GM03348 (cell line): ENCODE measurements around the gene HIF1A.
A peak's percentile ranks its signal among the peaks of the same experiment; 100 is the strongest.

Source experiments
- DNase-seq: peaks from one replicate; pipeline ENCODE4 v3.0.0; 2012; ENCODE audit warnings: low spot score

The HIF1A gene

DNA sequence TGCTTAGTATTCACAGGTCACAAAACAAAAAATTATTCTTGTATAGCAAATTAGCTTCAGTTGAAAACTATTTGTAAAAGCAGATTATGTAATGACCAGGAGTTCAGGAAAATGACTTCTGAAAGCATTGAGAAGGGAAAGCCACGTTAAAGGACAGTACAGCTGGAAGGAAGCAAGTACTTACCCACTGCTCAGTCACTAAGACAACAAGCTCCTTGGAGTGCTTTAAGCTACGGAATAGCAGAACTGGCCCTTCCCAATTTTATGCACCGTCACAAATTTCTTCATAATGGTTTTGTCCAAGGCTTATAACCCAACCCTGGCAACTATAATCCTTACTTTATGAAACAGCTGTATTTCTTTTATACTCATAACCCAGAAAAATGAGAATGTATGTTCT, 54.0 kb downstream of the HIF1A start:
- no peak for DNase-seq

GRCh38 chr14:61749867-61750266, 54.6 kb downstream of the HIF1A start:
- no peak for DNase-seq

- peak; percentile 87 for DNase-seq
Observed at GRCh38 chr14:61750708-61751474, 55.6 kb downstream of the HIF1A start.

- DNase-seq, result no peak
Observed at GRCh38 chr14:61751475-61751989, 56.2 kb downstream of the HIF1A start.

DNA sequence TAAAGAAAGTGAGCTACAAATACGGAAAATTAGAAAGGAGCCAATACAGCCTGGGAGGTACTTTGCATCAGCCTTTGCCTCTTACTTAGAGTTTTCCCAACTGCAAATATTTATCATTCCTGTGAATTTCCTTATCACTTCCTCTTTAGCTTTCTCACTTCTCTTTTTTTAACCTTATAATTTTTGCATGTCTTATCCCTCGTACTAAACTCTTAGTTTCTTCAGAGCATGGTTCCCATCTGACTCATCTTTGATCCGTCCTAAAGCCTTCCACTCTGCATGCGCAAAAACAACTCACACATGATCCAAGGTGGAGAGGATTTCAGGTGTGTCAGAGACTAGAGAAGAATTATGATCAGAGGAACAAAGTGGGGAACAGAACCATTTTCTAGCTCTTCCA, 57.3 kb downstream of the HIF1A start:
- peak; percentile 11 for DNase-seq

DNA sequence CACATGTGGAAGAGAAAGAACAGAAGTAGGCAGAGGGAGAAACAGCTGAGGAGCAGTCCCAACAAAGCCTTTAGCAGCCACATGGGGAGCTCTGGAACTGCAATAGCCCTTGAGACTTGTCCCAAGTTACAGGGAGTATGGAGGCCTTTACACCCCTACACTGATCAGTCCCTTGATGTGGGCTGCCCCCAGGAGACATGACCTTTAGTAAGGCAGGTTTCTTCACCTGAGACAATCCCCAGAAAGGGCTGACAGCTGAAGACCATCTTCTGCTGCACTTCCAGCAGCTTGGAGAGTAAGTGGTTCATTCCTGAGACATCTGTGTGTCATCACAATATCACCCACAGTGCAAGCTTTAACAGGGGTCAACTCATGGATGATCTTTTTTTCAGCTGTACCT, 58.3 kb downstream of the HIF1A start:
- DNase-seq, result no peak

GRCh38 chr14:61754627-61755381, 59.5 kb downstream of the HIF1A start:
- peak; percentile 29 for DNase-seq

DNA sequence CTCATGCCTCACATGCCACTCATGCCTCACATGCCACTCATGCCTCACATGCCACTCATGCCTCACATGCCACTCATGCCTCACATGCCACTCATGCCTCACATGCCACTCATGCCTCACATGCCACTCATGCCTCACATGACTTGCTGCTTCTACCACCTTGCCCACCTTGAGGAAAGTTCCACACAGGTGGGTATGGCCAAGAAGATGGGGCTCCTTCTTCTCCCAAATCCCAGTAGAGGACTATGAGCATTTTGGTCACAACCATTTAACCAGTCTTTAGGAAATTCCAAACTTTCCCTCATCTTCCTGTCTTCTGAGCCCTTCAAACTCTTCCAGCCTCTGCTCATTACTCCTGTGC, 60.0 kb downstream of the HIF1A start:
- peak; percentile 20 for DNase-seq

DNA sequence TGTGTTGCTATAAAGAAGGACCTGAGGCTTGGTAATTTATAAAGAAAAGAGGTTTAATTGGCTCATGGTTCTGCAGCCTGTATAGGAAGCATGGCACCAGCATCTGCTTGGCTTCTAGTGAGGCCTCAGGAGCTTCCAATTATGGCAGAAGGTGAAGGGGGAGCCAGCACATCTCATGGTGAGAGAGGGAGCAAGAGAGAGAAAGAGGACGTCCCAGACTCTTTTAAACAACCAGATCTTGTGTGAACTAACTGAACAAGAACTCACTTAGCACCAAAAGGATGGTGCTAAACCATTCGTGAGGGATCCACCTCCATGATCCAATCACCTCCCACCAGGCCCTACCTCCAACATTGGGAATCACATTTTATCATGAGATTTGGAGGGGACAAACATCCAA, 60.8 kb downstream of the HIF1A start:
- DNase-seq, result no peak

DNA sequence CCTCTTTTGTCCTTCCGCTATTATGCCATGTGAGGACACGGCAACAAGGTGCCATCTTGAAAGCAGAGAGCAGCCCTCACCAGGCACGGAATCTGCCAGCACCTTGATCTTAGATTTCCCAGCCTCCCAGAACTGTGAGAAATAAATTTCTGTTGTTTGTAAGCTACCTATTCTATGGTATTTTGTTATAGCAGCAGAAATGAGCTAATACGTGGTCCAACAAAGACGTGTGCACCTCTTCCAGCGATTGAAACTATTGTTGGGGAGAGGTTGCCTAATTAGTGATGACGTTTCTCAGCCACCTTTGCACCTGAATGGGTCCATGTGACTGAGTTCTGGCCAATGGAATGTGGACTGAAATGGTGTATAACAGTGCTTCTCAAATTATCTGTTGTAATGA, 64.6 kb downstream of the HIF1A start:
- no peak for DNase-seq

DNA sequence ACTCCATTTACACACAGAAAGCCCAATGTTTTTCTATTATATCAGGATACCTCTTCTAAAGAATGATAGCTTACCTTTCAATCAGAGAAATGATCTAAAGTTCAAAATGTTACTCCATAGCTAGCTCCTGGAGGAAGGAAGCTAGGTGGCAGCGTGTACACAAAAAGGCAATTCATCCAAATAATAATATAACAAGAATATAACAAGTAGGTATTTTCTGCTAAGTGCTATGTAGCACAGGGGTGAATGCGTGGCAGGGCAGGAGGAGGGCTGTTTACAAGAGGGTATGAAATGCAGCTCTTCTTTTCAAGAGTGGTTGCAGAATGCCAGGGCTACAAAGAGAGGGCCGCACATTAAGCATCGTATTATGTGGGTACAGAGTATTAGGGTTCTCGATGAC, 66.2 kb downstream of the HIF1A start:
- no peak for DNase-seq

DNA sequence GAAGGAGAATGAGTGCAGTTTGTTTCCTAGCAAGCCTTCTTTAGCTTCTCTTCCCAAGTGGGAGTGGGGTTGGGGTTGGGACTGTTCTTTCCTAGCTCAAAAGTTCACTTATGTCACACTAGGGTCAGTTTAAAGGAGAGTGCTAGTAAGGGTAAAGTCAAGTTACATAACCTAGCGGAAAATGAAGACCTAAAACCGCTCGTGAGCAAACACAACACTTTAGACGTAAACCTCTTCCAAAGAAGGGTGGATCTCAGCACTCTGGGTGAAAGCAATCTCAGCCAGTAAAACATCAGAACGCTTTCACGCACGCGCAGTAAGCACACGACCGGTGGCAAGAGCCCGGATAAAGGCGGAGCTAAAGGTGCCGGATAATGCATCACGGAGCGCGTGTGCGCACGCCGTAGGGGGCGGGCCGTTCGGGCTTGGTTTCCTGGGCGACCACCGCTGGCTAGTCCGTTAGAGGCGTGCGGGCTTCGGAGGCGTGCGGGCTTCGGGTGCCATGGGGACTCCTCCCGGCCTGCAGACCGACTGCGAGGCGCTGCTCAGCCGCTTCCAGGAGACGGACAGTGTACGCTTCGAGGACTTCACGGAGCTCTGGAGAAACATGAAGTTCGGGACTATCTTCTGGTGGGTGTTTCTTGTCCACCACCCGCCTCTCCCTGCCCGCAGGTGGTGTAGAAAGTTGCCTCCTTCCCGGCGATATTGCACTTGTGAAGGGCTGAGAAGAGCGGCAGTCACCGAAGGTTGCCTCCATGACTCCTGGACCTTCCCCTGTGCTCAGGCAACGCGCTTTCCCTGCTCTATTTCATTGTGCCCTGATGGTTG, 66.9 kb downstream of the HIF1A start, which contains the start of gene SNAPC1:
TSS of gene SNAPC1 (plus strand) at position 462 of the 828 bp plus-strand sequence. CDS start at position 503, 41 bp downstream.
- peak; percentile 98 for DNase-seq

GRCh38 chr14:61764342-61765122, 69.2 kb downstream of the HIF1A start:
- DNase-seq, result no peak

DNA sequence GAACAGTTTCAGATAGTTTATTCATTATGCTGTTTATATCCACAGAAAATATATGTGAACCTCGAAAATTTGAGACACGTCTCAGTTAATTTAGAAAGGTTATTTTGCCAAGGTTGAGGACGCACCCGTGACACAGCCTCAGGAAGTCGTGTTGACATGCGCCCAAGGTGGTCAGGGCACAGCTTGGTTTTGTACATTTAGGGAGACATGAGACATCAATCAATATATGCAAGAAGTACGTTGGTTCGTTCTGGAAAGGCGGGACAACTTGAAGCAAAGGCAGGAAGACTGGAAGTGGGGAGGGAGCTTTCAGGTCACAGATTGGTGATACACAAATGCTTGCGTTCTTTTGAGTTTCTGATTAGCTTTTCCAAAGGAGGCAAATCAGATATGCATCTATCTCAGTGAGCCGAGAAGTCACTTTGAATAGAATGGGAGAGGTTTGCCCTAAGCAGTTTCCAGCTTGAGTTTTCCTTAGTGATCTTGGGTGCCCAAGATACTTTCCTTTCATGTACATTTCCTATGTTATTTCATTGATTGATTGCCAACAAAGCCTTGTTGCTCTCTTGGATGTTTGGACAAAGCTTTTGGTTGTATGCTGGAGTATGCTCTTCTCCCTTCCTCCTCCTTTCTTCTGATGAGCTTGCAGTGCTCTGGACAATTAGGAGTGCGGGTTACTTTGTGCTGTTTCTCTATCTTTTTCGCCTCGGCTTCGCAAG, 70.1 kb downstream of the HIF1A start:
- no peak for DNase-seq

- DNase-seq, result no peak
Observed at GRCh38 chr14:61766151-61766550, 70.8 kb downstream of the HIF1A start.

DNA sequence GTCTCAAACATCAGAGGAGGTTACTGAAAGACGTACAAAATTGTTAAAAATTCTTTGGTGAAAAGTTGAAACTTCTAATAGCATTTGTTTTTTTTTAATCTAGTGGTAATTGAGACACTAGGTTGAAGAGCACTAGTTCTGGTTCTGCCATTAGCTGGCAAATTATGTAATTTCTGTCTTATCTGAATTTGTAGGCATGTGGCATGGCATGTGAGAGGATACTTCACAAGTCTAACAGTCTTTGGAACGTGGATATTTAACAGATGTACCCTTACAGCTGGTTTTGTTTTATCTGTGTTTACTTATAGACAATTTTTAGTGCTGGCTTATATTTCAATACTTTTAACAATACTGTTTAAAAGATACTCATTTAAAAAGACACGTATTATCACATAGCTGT, 72.9 kb downstream of the HIF1A start:
- DNase-seq, result no peak

DNA sequence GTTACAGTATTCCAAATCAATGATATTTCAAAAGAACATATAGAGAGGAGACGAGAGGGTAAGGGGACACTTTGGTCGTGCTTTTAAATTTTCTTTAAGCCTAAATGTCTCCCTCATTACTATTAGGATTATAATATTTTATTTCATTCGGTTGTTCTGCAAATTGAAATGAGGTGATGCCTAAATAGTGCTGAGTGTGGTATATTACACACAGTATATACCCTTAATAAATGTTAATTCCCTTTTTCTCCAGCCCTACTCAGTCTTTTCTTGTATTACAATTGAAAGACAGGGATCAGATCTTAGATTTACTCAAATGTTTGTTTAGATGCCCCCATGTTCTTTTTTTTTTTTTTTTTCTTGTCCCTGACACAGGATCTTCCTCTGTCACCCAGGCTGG, 74.6 kb downstream of the HIF1A start:
- no peak for DNase-seq

DNA sequence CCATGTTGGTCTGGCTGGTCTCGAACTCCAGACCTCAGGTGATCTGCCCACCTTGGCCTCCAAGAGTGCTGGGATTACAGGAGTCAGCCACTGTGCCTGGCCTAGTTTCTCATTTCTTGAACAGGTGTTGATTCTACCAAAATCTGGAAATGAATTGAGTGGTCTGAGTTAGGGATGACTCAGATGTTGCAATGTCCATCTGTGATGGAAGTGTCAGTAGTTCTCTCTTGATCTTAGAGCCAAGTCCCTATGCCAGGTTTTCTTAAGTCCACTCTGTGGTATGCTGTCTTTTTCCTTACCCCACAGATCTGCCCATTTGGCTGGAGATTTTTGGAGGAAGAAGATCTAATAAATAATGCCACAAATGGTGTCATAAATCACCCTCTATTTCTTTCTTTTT, 79.5 kb downstream of the HIF1A start:
- DNase-seq, result no peak

DNA sequence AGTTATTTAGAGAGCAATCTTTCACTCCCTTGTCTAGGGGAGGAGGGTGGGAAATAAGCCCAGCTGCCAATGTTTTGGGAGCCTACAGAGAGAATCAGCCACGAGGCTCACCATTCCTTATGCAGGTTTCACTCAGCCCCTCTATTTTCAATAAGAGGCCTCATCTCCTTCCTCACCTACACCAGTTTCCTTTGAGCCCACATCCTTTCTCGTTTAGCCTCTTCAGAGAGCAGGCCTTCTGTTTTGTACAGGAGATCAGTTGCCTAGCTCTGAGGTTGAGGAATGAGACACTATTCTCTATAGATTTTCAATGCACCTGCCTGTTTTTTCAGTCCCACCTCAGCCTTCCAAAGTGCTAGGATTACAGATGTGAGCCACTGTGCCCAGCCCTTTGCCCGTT, 84.8 kb downstream of the HIF1A start:
- no peak for DNase-seq

GRCh38 chr14:61797309-61797708, 102.0 kb downstream of the HIF1A start:
- DNase-seq, result no peak
